ENCODE results near the gene ADAM12. TPM values are rescaled to one million over a fixed set of nuclear protein-coding genes. Genes with fewer than 3 reads are reported as not detected.

The ADAM12 gene, protein sequence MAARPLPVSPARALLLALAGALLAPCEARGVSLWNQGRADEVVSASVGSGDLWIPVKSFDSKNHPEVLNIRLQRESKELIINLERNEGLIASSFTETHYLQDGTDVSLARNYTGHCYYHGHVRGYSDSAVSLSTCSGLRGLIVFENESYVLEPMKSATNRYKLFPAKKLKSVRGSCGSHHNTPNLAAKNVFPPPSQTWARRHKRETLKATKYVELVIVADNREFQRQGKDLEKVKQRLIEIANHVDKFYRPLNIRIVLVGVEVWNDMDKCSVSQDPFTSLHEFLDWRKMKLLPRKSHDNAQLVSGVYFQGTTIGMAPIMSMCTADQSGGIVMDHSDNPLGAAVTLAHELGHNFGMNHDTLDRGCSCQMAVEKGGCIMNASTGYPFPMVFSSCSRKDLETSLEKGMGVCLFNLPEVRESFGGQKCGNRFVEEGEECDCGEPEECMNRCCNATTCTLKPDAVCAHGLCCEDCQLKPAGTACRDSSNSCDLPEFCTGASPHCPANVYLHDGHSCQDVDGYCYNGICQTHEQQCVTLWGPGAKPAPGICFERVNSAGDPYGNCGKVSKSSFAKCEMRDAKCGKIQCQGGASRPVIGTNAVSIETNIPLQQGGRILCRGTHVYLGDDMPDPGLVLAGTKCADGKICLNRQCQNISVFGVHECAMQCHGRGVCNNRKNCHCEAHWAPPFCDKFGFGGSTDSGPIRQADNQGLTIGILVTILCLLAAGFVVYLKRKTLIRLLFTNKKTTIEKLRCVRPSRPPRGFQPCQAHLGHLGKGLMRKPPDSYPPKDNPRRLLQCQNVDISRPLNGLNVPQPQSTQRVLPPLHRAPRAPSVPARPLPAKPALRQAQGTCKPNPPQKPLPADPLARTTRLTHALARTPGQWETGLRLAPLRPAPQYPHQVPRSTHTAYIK
- total RNA-seq = 10 to 100 TPM; 15.2 to 36.6 TPM
- 1.3 to 35.5 reads per million in 2 donors for total RNA-seq

DNA sequence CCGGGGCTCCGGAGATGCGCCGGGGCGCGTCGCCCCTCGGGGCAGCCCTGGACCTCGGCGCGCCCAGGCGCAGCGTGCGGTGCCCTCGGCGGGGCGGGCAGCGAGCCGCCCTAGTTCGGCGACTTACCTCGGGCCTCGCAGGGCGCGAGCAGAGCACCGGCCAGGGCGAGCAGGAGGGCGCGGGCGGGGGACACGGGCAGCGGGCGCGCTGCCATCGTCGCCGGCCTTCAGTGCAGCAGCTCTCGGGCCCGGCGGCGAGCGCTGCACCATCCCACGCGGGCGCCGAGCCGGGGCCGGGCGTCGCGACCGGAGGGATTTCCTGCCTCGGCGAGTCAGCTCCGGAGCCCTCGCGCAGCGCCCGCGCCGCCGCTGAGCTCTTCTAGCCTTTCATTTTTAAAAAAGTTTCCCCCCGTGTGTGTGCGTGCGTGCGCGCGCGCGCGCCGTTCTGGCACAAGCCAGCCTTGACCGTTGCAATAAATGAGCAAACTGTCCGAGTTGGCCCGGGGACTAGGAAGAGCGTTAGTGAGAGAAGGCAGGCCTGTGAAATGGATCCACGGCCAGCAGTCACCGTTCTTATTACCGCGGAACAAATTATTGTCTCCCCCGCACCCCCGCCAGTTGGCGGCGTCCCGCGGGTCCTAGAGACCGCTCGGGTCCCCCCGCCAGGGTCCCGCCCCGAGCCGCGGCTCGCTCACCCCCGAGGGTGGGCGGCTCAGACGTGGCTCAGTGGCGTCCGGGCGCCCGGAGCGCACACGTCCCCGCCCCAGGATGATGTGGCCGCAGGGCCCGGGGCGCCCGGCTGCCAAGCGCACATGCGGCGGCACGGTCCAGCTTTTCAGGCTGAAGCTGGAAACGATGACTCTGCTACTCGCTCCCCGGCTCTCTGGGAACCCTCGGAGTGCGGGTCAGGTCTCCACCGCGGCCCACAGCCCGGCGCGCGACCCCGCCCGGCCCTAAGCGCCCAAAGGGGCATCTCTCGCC, at the start of gene ADAM12:
ADAM12 (minus strand) TSS at position 547 of the 981 bp plus-strand sequence; CDS start at position 215, 332 bp downstream.
- peak within 1 kb of the TSS; percentile 95 for H3K4me3 Mint-ChIP-seq
- peaks cover 20% of the 10 kb centered on the region for H3K27me3 Mint-ChIP-seq
- H3K4me1 Mint-ChIP-seq = peaks cover 11% of the 10 kb centered on the region
- ATAC-seq (peak; percentile 54), DNase-seq (peak in 2 of 3 donors; percentile 17 to 23)
- peaks cover 4% of the 10 kb centered on the region for H3K36me3 Mint-ChIP-seq (ENCODE audit: low read depth)
- peak within 1 kb of the TSS; percentile 63 for H3K27ac Mint-ChIP-seq
- H3K9me3 ChIP-seq (ENCODE audit: control insufficient read depth, low read length, poor library complexity, severe bottlenecking) = no peaks in the 10 kb centered on the region

DNA sequence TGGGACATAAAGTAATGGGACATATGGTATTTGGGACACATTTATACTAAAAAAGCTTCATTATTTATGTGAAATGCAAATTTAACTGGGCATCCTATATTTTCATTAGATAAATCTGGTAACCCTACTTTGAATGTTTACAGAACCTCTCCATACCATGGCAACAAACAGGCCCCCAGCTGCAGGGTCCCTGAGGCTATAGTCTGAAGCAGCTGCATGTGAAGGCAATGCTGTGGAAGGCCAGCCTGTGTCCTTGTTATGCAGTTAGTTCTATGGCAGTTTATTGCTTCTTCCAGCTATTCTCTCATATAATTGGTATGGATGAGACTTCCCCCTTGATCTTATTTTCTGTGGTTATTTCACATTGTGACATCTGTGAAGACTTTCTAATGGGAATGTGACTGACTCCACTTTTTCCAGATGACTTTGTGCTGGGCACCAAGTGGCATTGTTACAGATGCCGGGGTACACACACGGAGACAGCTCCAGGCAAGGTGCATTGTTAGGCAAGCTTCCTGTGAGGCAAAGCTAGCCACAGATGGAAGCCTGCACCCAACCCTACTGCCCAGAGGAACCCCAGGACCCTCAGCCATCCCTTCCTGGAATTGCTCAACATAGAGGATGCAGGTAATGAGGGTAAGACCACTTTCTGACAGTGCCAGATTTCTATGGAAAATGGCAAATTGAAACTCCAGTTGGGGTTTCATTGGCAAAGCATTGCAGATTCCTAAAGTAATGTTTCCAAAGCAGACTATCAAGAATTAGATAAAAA, 49.5 kb upstream of the ADAM12 start:
- no peaks in the 10 kb centered on the region for H3K4me1 Mint-ChIP-seq
- H3K9me3 ChIP-seq (ENCODE audit: control insufficient read depth, low read length, poor library complexity, severe bottlenecking) = no peaks in the 10 kb centered on the region
- DNase-seq (no peak), ATAC-seq (no peak)
- no peak overlapping the region for H3K27ac Mint-ChIP-seq
- no peak overlapping the region for H3K4me3 Mint-ChIP-seq
- no peaks in the 10 kb centered on the region for H3K36me3 Mint-ChIP-seq (ENCODE audit: low read depth)
- H3K27me3 Mint-ChIP-seq = no peaks in the 10 kb centered on the region

DNA sequence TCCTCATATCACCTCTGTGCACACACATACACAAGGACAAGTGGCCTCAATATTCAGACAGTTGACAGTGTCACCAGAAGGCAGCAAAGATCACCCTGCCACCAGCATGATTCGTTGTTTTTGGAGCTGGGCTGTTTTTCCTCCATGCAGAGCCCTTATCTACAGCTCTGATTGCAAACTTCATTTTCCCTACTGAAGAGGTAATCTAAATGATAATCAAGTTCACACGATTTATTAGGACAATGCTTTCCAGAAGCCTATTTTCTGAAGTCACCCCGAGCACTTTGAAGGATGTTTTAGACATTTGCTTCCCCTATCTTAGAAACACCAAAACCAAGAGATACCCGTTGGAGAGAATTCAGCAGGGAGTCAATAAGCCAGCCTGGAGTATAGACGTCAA, 46.0 kb upstream of the ADAM12 start:
- Mint-ChIP-seq H3K4me3 (no peak overlapping the region), H3K27me3 (no peaks in the 10 kb centered on the region), H3K27ac (no peak overlapping the region), H3K4me1 (no peaks in the 10 kb centered on the region), H3K36me3 (ENCODE audit: low read depth) (no peaks in the 10 kb centered on the region)
- DNase-seq (no peak), ATAC-seq (no peak)
- H3K9me3 ChIP-seq (ENCODE audit: control insufficient read depth, low read length, poor library complexity, severe bottlenecking) = no peaks in the 10 kb centered on the region

DNA sequence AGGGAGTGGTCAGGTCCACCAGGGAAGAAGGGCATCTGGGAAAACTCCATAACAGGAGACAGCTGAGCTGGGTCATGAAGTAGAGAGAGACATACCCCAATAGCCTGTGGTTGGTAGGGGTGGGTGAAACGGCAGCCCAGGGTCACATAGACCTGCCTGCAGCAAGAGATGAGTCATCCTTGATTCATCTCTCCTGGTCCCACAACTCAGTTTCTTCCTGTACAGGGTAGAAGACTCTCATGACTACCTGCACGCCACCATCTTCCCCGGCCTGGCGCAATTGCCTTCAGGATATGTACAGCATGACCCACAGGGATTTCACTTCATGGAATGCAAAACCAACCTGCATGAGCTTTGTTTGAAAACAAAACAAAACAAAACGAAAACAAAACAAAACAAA, 45.1 kb upstream of the ADAM12 start:
- no peaks in the 10 kb centered on the region for H3K36me3 Mint-ChIP-seq (ENCODE audit: low read depth)

DNA sequence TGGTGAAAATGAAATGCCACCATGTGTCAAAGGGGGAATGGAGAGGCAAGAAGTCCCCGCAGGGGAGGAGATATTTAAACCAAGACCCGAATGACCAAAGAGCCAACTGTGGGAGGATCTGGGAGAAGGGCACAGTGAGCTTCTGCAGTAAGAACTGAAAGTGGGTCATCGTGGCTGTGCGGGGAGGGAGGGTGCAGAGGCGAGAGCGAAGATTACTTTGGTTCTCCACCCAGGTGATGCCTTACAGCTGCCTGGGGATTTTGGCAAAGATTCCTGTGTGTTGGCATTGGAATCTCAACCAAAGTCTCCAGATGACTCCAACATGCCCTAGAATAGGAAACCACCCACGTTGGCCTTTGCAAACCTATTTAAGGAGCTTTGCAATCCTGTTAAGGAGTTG, 44.2 kb upstream of the ADAM12 start:
- no peaks in the 10 kb centered on the region for H3K9me3 ChIP-seq (ENCODE audit: control insufficient read depth, low read length, poor library complexity, severe bottlenecking)
- no peaks in the 10 kb centered on the region for H3K36me3 Mint-ChIP-seq (ENCODE audit: low read depth)
- H3K27me3 Mint-ChIP-seq = no peaks in the 10 kb centered on the region
- ATAC-seq (peak; percentile 49), DNase-seq (no peak)
- peak overlapping the region; percentile 70 for H3K4me3 Mint-ChIP-seq
- peak overlapping the region; percentile 19 for H3K27ac Mint-ChIP-seq
- no peaks in the 10 kb centered on the region for H3K4me1 Mint-ChIP-seq

More for the DNA sequence above, 45.1 kb upstream of the ADAM12 start:
- no peak overlapping the region for H3K27ac Mint-ChIP-seq
- no peaks in the 10 kb centered on the region for H3K27me3 Mint-ChIP-seq
- DNase-seq (no peak), ATAC-seq (peak; percentile 67)
- no peaks in the 10 kb centered on the region for H3K9me3 ChIP-seq (ENCODE audit: control insufficient read depth, low read length, poor library complexity, severe bottlenecking)
- no peaks in the 10 kb centered on the region for H3K4me1 Mint-ChIP-seq
- no peak overlapping the region for H3K4me3 Mint-ChIP-seq

DNA sequence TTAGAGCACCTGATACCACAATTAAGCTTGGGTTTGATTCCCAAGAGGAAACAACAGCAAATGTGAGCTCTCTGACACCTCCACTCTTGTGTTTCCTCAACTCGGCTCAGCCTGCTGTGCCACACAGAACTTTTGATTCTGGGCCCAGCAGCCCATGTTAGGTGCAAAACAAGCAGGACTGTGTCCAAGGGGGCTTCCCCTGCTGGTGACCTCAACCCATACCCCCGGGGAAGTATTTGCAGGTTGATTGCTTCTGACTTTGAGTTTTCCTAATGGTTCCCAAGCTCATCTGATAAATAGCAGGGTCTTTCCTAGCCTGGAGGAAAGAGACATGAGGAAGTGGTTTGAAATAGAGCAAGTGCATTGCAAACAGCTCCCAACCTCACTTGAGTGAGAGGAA, 43.5 kb upstream of the ADAM12 start:
- Mint-ChIP-seq H3K27me3 (no peaks in the 10 kb centered on the region), H3K27ac (peak overlapping the region; percentile 19), H3K4me1 (no peaks in the 10 kb centered on the region), H3K4me3 (no peak overlapping the region), H3K36me3 (ENCODE audit: low read depth) (no peaks in the 10 kb centered on the region)
- no peak for ATAC-seq
- DNase-seq = no peak
- H3K9me3 ChIP-seq (ENCODE audit: control insufficient read depth, low read length, poor library complexity, severe bottlenecking) = no peaks in the 10 kb centered on the region

DNA sequence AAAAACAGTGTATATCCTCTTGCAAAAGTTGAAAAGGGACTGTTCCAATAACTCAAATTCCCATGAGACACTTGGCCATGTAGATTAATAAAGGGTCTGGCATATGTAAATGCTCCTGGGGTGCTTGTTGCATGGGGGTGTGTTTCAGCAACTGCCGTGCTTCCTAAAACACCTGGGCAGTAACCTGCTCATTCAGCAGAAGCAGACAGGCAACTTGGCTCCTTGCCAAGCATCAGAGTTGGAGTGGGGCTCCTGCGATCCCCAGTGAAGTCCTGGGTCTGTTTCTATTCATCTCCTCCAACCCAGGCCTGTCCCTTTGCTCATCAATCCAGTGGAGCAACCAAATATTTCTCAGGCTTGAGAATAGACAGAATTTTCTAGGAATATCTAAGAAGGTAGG, 42.2 kb upstream of the ADAM12 start:
- no peak for ATAC-seq
- H3K27me3 Mint-ChIP-seq = no peaks in the 10 kb centered on the region

DNA sequence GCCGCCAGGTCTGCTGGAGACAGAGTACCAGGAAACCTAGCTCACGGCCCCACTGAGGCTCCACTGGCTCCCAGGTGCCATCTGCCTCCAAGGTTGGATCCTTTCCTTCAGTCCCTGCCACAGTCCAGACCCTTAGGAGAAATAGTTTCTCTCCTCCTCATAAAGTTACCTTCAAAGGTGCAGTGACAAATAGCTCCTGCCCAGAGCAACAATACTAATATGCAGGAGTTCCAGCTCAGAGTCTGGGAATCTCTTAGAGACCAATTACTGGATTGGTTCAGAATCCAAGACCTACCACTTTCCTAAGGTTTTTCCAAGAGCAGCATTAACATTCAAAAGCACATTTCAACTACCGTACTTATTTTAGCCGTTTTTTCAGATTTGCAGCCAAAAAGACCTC, 41.0 kb upstream of the ADAM12 start:
- no peak for ATAC-seq
- no peaks in the 10 kb centered on the region for H3K36me3 Mint-ChIP-seq (ENCODE audit: low read depth)
- no peak for DNase-seq
- H3K9me3 ChIP-seq (ENCODE audit: control insufficient read depth, low read length, poor library complexity, severe bottlenecking) = no peaks in the 10 kb centered on the region
- no peaks in the 10 kb centered on the region for H3K4me1 Mint-ChIP-seq
- H3K27ac Mint-ChIP-seq = no peak overlapping the region
- H3K27me3 Mint-ChIP-seq = no peaks in the 10 kb centered on the region
- H3K4me3 Mint-ChIP-seq = no peak overlapping the region

More for the DNA sequence above, 42.2 kb upstream of the ADAM12 start:
- Mint-ChIP-seq H3K27ac (no peak overlapping the region), H3K4me3 (no peak overlapping the region), H3K36me3 (ENCODE audit: low read depth) (no peaks in the 10 kb centered on the region), H3K4me1 (no peaks in the 10 kb centered on the region)
- H3K9me3 ChIP-seq (ENCODE audit: control insufficient read depth, low read length, poor library complexity, severe bottlenecking) = no peaks in the 10 kb centered on the region
- no peak for DNase-seq

DNA sequence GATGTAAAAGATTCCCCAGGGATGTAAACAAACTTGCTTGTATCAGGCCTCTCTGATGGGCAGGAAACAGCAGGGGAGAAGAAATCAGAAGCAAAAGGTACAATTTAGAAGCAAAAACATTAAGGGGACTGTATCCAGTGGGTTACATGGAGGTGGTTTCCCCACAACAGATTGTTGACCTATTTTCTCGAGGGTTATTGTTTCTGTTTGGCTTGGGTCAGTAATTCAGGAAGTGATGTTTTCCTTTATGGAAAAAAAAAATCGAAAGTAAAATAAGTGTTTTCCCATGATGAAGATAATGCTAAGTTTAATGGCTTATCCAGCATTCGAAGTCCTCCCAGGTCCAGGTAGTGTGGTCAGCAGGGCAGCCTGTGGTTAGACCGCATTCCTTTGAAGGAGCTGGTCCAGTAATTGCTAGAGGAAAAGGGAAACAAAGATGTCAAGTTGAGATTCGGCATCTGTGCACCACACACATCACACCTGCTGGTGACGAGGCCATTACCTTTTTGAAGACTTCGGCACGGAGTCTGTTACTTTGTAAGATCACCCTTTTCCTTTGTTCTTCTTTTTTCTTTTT, 37.3 kb upstream of the ADAM12 start:
- Mint-ChIP-seq H3K4me1 (no peaks in the 10 kb centered on the region), H3K27ac (no peak overlapping the region), H3K4me3 (no peak overlapping the region), H3K36me3 (ENCODE audit: low read depth) (no peaks in the 10 kb centered on the region), H3K27me3 (no peaks in the 10 kb centered on the region)
- DNase-seq (no peak), ATAC-seq (no peak)
- no peaks in the 10 kb centered on the region for H3K9me3 ChIP-seq (ENCODE audit: control insufficient read depth, low read length, poor library complexity, severe bottlenecking)

DNA sequence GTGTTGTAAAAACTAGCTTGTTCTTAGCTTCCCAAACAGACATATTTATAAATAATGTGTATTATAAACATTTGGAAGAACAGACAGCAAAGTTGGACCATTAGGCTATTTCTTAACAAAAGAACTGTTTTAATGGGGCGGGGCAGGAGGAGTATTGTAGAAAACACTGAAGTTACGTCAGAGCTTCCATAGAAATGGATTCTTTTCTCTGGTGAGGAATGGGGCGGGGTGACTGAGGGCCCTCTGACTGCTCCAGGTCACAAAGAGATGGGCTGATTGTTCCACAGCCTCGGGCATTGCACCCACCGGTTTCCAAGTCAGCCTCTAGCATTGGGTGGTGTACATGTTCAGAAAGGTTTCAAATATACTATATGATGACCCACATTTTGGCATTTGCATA, 36.8 kb upstream of the ADAM12 start:
- no peak overlapping the region for H3K27ac Mint-ChIP-seq
- no peaks in the 10 kb centered on the region for H3K27me3 Mint-ChIP-seq
- ATAC-seq (no peak), DNase-seq (no peak)
- no peaks in the 10 kb centered on the region for H3K4me1 Mint-ChIP-seq
- no peaks in the 10 kb centered on the region for H3K36me3 Mint-ChIP-seq (ENCODE audit: low read depth)
- no peaks in the 10 kb centered on the region for H3K9me3 ChIP-seq (ENCODE audit: control insufficient read depth, low read length, poor library complexity, severe bottlenecking)
- no peak overlapping the region for H3K4me3 Mint-ChIP-seq

DNA sequence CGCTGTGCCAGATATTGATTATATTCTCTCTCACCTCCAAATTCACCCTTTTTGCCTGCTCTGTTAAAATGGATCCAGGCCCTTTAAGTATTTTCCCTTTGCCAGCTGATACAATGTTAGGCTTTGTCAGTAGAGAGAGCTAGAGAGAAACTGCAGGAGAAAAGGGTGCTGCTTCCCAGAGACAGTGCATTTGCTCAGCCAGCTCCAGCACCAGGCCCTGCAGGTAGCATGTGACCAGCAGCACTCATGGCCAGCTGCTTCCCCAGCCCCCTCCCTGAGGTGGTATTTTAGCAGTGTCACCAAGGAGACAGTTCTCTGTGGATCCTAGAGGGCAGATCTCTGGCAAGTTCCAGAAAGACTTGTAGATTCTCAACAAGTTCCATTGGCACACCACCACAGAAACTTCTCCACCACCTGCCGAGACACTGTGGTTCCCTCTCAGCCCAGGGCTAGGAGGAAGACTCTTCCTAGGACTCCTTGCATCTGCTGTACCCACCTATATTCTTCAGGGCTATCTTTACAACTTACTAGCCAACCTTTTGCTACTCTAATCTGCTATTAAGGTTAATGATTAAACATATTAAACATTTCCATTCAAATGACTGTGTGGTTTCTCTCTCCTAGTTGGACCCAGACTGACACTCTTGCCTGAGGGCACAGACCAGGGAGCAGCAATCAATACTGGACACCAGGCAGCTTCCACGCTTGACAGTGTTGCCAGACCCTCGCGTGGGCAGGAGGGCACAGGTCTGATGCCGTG, 35.6 kb upstream of the ADAM12 start:
- Mint-ChIP-seq H3K4me1 (no peaks in the 10 kb centered on the region), H3K36me3 (ENCODE audit: low read depth) (no peaks in the 10 kb centered on the region), H3K4me3 (no peak overlapping the region), H3K27me3 (no peaks in the 10 kb centered on the region), H3K27ac (no peak overlapping the region)
- ATAC-seq (no peak), DNase-seq (no peak)
- H3K9me3 ChIP-seq (ENCODE audit: control insufficient read depth, low read length, poor library complexity, severe bottlenecking) = no peaks in the 10 kb centered on the region
